ENCODE results near the gene ADGRG7. TPM values are rescaled to one million over a fixed set of nuclear protein-coding genes. Genes with fewer than 3 reads are reported as not detected.

Gene ADGRG7
- total RNA-seq, 1 donor from 2014 or later: 0.13 TPM

- DNase-seq (ENCODE audit: low spot score): no peak
- intact Hi-C loops (cut with DNase I): loop anchor here (2.0 to 10.0 kb wide), 3 partner anchors 128 to 756 kb away; no protein-coding TSS in a partner anchor
Observed at GRCh38 chr3:100590840-100591147, 18.6 kb upstream of the ADGRG7 start.

- intact Hi-C loops (cut with DNase I): loop anchor here (2.0 to 10.0 kb wide), 3 partner anchors 129 to 757 kb away; no protein-coding TSS in a partner anchor
- no peak for DNase-seq (ENCODE audit: low spot score)
Observed at GRCh38 chr3:100591411-100591810, 18.0 kb upstream of the ADGRG7 start.

- intact Hi-C loops (cut with DNase I): no loop called here
Observed at GRCh38 chr3:100600181-100601042, 9.0 kb upstream of the ADGRG7 start.

GRCh38 chr3:100602506-100603444 lies 6.6 kb upstream of the ADGRG7 start:
- DNase-seq (ENCODE audit: low spot score): no peak
- intact Hi-C loops (cut with DNase I): no loop called here

More at GRCh38 chr3:100600181-100601042, 9.0 kb upstream of the ADGRG7 start:
- no peak for DNase-seq (ENCODE audit: low spot score)

GRCh38 chr3:100603469-100603868 lies 5.9 kb upstream of the ADGRG7 start:
- no peak for DNase-seq (ENCODE audit: low spot score)
- intact Hi-C loops (cut with DNase I): no loop called here

GRCh38 chr3:100605358-100605757 lies 4.0 kb upstream of the ADGRG7 start:
- no peak for DNase-seq (ENCODE audit: low spot score)
- intact Hi-C loops (cut with DNase I): no loop called here

- DNase-seq (ENCODE audit: low spot score): no peak
- intact Hi-C loops (cut with DNase I): no loop called here
Observed at GRCh38 chr3:100606894-100607512, 2.4 kb upstream of the ADGRG7 start.

GRCh38 chr3:100609963-100610362 lies 562 bp downstream of the ADGRG7 start:
- DNase-seq (ENCODE audit: low spot score): no peak
- intact Hi-C loops (cut with DNase I): no loop called here

GRCh38 chr3:100611221-100611620 lies 1.8 kb downstream of the ADGRG7 start:
- DNase-seq (ENCODE audit: low spot score): no peak
- intact Hi-C loops (cut with DNase I): no loop called here

GRCh38 chr3:100613721-100614390 lies 4.5 kb downstream of the ADGRG7 start:
- intact Hi-C loops (cut with DNase I): no loop called here
- DNase-seq (ENCODE audit: low spot score): no peak

- intact Hi-C loops (cut with DNase I): no loop called here
- DNase-seq (ENCODE audit: low spot score): no peak
Observed at GRCh38 chr3:100614941-100615340, 5.5 kb downstream of the ADGRG7 start.

- no peak for DNase-seq (ENCODE audit: low spot score)
- intact Hi-C loops (cut with DNase I): no loop called here
Observed at GRCh38 chr3:100615684-100616083, 6.3 kb downstream of the ADGRG7 start.

- no peak for DNase-seq (ENCODE audit: low spot score)
- intact Hi-C loops (cut with DNase I): no loop called here
Observed at GRCh38 chr3:100621251-100621650, 11.8 kb downstream of the ADGRG7 start.

GRCh38 chr3:100627491-100627890 lies 18.1 kb downstream of the ADGRG7 start:
- intact Hi-C loops (cut with DNase I): no loop called here
- no peak for DNase-seq (ENCODE audit: low spot score)

- no peak for DNase-seq (ENCODE audit: low spot score)
Observed at GRCh38 chr3:100629421-100630127, 20.2 kb downstream of the ADGRG7 start.

GRCh38 chr3:100630664-100631063 lies 21.3 kb downstream of the ADGRG7 start:
- intact Hi-C loops (cut with DNase I): no loop called here
- no peak for DNase-seq (ENCODE audit: low spot score)

More at GRCh38 chr3:100629421-100630127, 20.2 kb downstream of the ADGRG7 start:
- intact Hi-C loops (cut with DNase I): no loop called here

- no peak for DNase-seq (ENCODE audit: low spot score)
- intact Hi-C loops (cut with DNase I): no loop called here
Observed at GRCh38 chr3:100631236-100631635, 21.8 kb downstream of the ADGRG7 start.

GRCh38 chr3:100634493-100635272 lies 25.3 kb downstream of the ADGRG7 start:
- DNase-seq (ENCODE audit: low spot score): no peak
- intact Hi-C loops (cut with DNase I): no loop called here

Data from cardiac septum (tissue), 1 donor.